Testis (tissue), 3 donors: Measurements from ENCODE around the gene RHOBTB3. TPM values are rescaled to one million over a fixed set of nuclear protein-coding genes. Genes with fewer than 3 reads are reported as not detected.

Experiments
- DNase-seq: peaks from one replicate; pipeline ENCODE4 v3.0.0-alpha.2; 2019
- H3K27ac ChIP-seq, 2 donors: fragments of 200-600 bp; sonication (generic); one replicate each; pipeline ENCODE4 v1.5.1; 2019
- H3K27me3 ChIP-seq: fragments of 200-600 bp; sonication (generic); one replicate; pipeline ENCODE4 v1.5.1; 2019
- H3K36me3 ChIP-seq: fragments of 200-600 bp; sonication (generic); one replicate; pipeline ENCODE4 v1.5.1; 2017; ENCODE audit warnings: low read depth; ENCODE audit errors: missing control alignments
- H3K4me1 ChIP-seq: fragments of 200-600 bp; sonication (generic); one replicate; pipeline ENCODE4 v1.5.1; 2019
- H3K4me3 ChIP-seq, 2 donors: fragments of 200-600 bp; sonication (generic); one replicate each; pipeline ENCODE4 v1.5.1; 2017 to 2019
- H3K9me3 ChIP-seq: fragments of 200-600 bp; sonication (generic); one replicate; pipeline ENCODE4 v1.5.1; 2017
- CTCF ChIP-seq, 3 experiments: fragments of 450-650 bp in 2 of 3; fragments of 200-600 bp in 1 of 3; sonication (generic) in 1 of 3; IDR thresholded peaks; one replicate each; pipeline ENCODE4 v1.5.1; 2016 to 2019; ENCODE audit warnings: antibody characterized with exemption in 3 of 3, mild to moderate bottlenecking in 2 of 3, moderate library complexity in 1 of 3
- POLR2A ChIP-seq: fragments of 450-650 bp; IDR thresholded peaks from one replicate; pipeline ENCODE4 v1.6.1; 2017; ENCODE audit warnings: antibody characterized with exemption, mild to moderate bottlenecking, moderate library complexity
- WGBS, 2 donors: methylation state at CpG; one replicate each; pipeline ENCODE4 v1.1.5; 2018; 5-methylcytosine and 5-hydroxymethylcytosine counted together
- intact Hi-C: fragments of 100-400 bp; cut with DNase I; formaldehyde crosslinking; loops from one replicate; pipeline ENCODE4 v1.15.1; 2023; ENCODE audit warnings: low total_unique reads
- polyA plus RNA-seq: library from polyadenylated mRNA; stranded (reverse); fragments of 350-450 nt; fragmentation: Illumina TruSeq; extraction: RNeasy Lipid Tissue Mini Kit (QIAGEN cat#74804); gene quantifications from one replicate; pipeline ENCODE4 v1.2.3, GENCODE V29; 2014; ENCODE audit warnings: low read depth, low replicate concordance; ENCODE audit not compliant: insufficient read depth
- total RNA-seq, 2 donors: library from RNA; depleted of rRNA; stranded (reverse); fragments of >200 nt; gene quantifications; one replicate each; pipeline ENCODE4 v1.2.3, GENCODE V29; 2016

The RHOBTB3 gene
- total and polyA plus RNA-seq, 3 donors from 2014 or later: 44.1 to 190 (median 163) TPM

DNA sequence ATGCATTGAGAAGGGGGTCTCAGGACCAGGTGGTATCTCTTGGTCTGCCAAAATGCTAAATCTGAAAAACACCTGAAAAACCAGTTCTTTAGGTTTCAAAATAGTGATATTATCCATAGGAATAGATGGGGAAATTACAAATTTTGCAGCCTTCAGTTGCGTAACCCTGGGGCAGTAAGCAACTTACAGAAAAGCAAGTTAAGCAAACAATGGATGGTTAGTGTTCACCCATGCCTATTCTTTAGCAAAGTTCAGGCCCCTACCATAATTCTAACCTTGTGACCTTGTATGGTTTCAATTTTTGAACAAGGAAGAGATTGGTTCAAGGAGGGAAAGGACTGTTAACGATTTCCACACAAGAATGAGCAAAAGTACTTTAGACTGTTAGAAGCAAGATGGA, 66.9 kb downstream of the RHOBTB3 start:
- DNase-seq: no peak
- intact Hi-C loops: no loop called here
- Histone ChIP-seq H3K4me1 (peaks cover 6% of the 10 kb centered on the region), H3K27me3 (no peaks in the 10 kb centered on the region), H3K9me3 (no peaks in the 10 kb centered on the region), H3K36me3 (no peaks in the 10 kb centered on the region), H3K4me3 (no peak overlapping the region), H3K27ac (no peak overlapping the region)
- TF ChIP-seq CTCF (IDR thresholded peaks at IDR 0.05): no peak
- TF ChIP-seq POLR2A: no peak
- WGBS, 2 donors: 88 to 93% methylated on average over 2 of the region's 2 CpGs

DNA sequence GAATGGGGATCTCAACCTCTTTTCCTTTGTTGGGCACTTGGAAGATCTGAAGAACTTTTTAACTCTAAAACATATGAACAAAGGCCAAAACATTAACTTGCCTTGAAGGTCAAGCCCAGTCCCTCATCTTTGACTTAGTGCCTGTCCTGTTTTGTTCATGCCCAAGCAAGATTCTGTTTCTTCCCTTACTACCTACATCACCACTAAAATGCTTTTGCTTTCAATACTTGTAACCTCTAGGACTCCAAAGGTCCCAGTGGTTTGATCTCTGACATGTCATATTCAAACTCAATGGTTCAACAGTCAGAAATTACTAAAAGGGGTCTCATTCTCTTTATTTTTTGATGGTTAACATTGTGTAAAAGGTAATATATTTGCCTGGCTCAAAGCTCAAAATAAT, 67.4 kb downstream of the RHOBTB3 start:
- Histone ChIP-seq H3K27ac (peak overlapping the region in 1 of 2 donors; percentile 6), H3K27me3 (no peaks in the 10 kb centered on the region), H3K4me3 (no peak overlapping the region), H3K9me3 (no peaks in the 10 kb centered on the region), H3K4me1 (peaks cover 9% of the 10 kb centered on the region), H3K36me3 (no peaks in the 10 kb centered on the region)
- intact Hi-C loops: no loop called here
- no peak for DNase-seq
- TF ChIP-seq CTCF (IDR thresholded peaks at IDR 0.05): no peak
- no peak for TF ChIP-seq POLR2A

GRCh38 chr5:95799191-95799835, 68.2 kb downstream of the RHOBTB3 start:
- Histone ChIP-seq H3K9me3 (no peaks in the 10 kb centered on the region), H3K36me3 (no peaks in the 10 kb centered on the region), H3K27me3 (no peaks in the 10 kb centered on the region), H3K4me1 (peaks cover 6% of the 10 kb centered on the region), H3K27ac (no peak overlapping the region), H3K4me3 (no peak overlapping the region)
- no peak for TF ChIP-seq POLR2A
- TF ChIP-seq CTCF (IDR thresholded peaks at IDR 0.05): no peak
- DNase-seq: no peak
- intact Hi-C loops: no loop called here
- 89 to 97% methylated on average over 4 of the region's 4 CpGs for WGBS, 2 donors

- Histone ChIP-seq H3K4me3 (no peak overlapping the region), H3K27me3 (no peaks in the 10 kb centered on the region), H3K27ac (no peak overlapping the region), H3K4me1 (peaks cover 6% of the 10 kb centered on the region), H3K36me3 (no peaks in the 10 kb centered on the region), H3K9me3 (no peaks in the 10 kb centered on the region)
- TF ChIP-seq CTCF (IDR thresholded peaks at IDR 0.05) (no peak), POLR2A (no peak)
- intact Hi-C loops: no loop called here
- no peak for DNase-seq
- WGBS, 2 donors: 82 to 95% methylated on average over 3 of the region's 3 CpGs
Measured at GRCh38 chr5:95800553-95800952, 69.4 kb downstream of the RHOBTB3 start.

DNA sequence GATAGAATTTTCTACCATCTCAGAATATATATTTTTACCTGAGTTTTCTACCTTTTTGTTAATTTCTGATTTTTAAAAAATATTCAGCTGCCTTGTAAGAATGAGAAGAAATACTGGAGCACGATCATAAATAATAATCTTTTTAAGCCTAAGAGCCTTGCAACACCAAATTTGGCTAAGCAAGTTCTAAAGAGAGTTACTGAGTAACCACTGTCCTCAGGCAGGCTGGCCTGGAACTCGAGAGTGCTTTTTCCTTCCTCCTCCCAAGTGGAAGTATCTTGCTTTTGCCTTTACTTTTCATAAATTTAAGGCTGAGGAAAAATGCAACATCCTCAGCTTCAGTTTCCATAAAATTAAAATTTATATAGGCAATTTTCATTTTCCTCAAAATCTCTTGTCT, 70.4 kb downstream of the RHOBTB3 start:
- Histone ChIP-seq H3K4me1 (peaks cover 6% of the 10 kb centered on the region), H3K27me3 (no peaks in the 10 kb centered on the region), H3K9me3 (no peaks in the 10 kb centered on the region), H3K36me3 (no peaks in the 10 kb centered on the region), H3K4me3 (no peak overlapping the region), H3K27ac (no peak overlapping the region)
- intact Hi-C loops: no loop called here
- no peak for TF ChIP-seq CTCF (IDR thresholded peaks at IDR 0.05)
- TF ChIP-seq POLR2A: no peak
- 35 to 49% methylated on average over 2 of the region's 2 CpGs for WGBS, 2 donors
- no peak for DNase-seq
